ENCODE data around the gene WDFY4. TPM values are rescaled to one million over a fixed set of nuclear protein-coding genes. Genes with fewer than 3 reads are reported as not detected.

Gene WDFY4
- total and polyA plus RNA-seq, 5 experiments from 2014 or later, result 0.04 to 8.5 (median 4.3) TPM; not detected in 1

DNA sequence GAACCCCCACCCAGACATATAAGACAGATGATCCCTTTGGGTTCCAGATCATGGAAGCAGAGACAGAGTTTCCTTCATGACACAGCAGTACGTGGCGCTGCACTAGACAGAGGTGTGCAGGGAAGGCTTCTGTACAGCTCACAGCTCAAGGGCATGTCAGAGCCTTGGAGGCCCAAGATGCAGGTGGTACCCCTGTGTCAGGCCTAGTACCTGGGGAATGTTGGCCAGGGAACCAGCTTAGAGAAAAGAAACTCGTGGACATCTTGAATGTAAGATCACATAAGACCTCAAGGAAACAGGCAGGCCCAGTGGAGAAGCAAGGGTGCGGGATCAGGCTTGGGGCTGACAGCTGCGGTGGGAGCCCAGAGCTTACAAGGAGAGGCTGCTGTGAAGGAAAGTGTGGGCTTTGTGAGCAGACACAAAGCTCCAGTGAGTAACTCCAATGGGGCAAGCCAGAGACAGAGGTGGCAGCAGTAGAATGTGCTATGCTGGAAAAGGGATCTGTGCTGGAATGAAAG lies 91.4 kb downstream of the WDFY4 start:
- POLR2A ChIA-PET, result no interaction called here
- no peak overlapping the region for H3K4me3 Mint-ChIP-seq
- H3K27me3 Mint-ChIP-seq, result no peaks in the 10 kb centered on the region
- ATAC-seq, result no peak
- H3K36me3 Mint-ChIP-seq, result no peaks in the 10 kb centered on the region
- DNase-seq, result no peak
- no peaks in the 10 kb centered on the region for H3K4me1 Mint-ChIP-seq
- peaks cover 0 to 2% (median 0%) of the 10 kb centered on the region in 9 donors for H3K9me3 Mint-ChIP-seq
- H3K27ac Mint-ChIP-seq, result no peak overlapping the region

DNA sequence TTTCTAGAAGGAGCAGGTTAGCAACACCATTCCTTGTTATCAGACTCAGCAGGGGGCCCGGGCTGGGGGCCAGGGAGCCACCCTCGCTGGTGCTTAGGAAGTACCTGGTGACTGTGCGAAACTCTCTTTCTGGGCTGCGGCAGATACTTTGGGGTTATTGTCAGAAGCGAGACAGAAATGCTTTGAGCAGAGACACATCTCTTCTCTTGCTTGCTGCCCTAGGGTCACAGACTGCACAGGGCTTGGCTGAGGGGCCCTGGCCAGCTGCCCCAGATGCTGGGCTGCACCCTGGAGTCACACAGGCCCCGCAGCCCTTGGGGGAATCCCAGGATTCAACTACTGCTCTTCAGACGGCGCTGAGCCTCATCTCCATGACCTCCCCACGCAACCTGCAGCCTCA lies 91.9 kb downstream of the WDFY4 start:
- no peak overlapping the region for H3K4me3 Mint-ChIP-seq
- no peaks in the 10 kb centered on the region for H3K36me3 Mint-ChIP-seq
- DNase-seq (no peak), ATAC-seq (no peak)
- no peak overlapping the region for H3K27ac Mint-ChIP-seq
- H3K9me3 Mint-ChIP-seq, result peaks cover 0 to 2% (median 0%) of the 10 kb centered on the region in 9 donors
- H3K4me1 Mint-ChIP-seq, result no peaks in the 10 kb centered on the region
- POLR2A ChIA-PET, result no interaction called here
- no peaks in the 10 kb centered on the region for H3K27me3 Mint-ChIP-seq

- Mint-ChIP-seq H3K4me3 (no peak overlapping the region), H3K9me3 (peaks cover 0 to 2% (median 0%) of the 10 kb centered on the region in 9 donors), H3K27ac (no peak overlapping the region), H3K4me1 (no peaks in the 10 kb centered on the region), H3K27me3 (no peaks in the 10 kb centered on the region), H3K36me3 (no peaks in the 10 kb centered on the region)
- POLR2A ChIA-PET, result no interaction called here
- no peak for ATAC-seq
- no peak for DNase-seq
These were observed 92.4 kb downstream of the WDFY4 start for GRCh38 chr10:48777110-48777509.

- Mint-ChIP-seq H3K4me3 (peak overlapping the region in 1 of 10 donors; percentile 6), H3K27ac (no peak overlapping the region), H3K36me3 (no peaks in the 10 kb centered on the region), H3K4me1 (no peaks in the 10 kb centered on the region), H3K9me3 (no peaks in the 10 kb centered on the region), H3K27me3 (no peaks in the 10 kb centered on the region)
- POLR2A ChIA-PET, result no interaction called here
- ATAC-seq (no peak), DNase-seq (no peak)
These were observed 93.7 kb downstream of the WDFY4 start for GRCh38 chr10:48778193-48778857.

DNA sequence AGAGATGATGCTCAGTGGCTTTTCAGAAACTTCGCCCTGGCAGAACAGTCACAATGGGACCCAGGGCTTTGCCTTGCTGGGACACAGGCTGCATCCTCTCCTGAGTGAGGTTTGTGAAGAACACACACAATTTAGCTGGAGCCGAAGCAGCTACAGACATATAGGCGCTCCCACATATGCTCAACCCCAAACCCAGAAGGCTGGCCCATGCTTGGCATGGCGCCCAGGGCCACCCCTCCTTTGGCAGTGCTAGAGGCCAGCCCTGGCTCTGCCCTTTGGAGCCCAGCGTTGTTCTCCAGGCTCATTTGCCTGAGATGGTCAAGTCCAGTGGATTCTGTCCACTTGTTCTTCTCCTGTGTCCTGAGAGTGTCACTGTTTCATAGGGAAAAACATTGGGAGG lies 94.4 kb downstream of the WDFY4 start:
- DNase-seq, result no peak
- Mint-ChIP-seq H3K9me3 (no peaks in the 10 kb centered on the region), H3K27me3 (no peaks in the 10 kb centered on the region), H3K27ac (no peak overlapping the region), H3K36me3 (no peaks in the 10 kb centered on the region), H3K4me3 (no peak overlapping the region), H3K4me1 (no peaks in the 10 kb centered on the region)
- ATAC-seq, result no peak
- POLR2A ChIA-PET, result no interaction called here

DNA sequence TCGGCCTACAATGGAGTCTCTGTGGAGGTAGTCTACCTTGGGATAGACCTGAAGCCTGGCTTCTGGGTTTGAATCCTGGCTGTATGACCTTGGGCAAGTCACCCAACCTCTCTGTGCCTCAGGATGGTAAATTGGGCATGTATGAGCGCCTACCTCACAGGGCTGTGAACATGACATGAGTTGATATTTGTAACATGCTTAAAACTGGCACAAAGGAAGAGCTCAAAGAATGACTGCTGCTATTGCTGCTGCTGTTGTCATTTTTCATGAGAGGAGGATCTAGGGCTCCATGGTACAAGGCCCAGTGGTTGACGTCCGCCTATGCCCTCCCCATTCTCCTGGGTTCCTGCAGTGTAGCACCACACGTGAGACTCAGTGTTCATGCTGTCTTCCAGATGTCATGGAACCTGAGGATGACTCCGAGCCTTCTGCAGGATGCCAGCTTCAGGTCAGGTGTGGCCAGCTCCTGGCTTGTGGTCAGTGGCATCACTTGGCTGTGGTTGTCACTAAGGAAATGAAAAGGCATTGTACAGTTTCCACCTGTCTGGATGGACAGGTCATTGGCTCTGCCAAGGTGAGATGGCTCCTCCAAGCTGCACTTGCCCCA lies 95.0 kb downstream of the WDFY4 start:
- no peak for DNase-seq
- H3K27me3 Mint-ChIP-seq, result no peaks in the 10 kb centered on the region
- peak overlapping the region in 1 of 10 donors; percentile 29 for H3K27ac Mint-ChIP-seq
- no peaks in the 10 kb centered on the region for H3K9me3 Mint-ChIP-seq
- no peak for ATAC-seq
- no peaks in the 10 kb centered on the region for H3K4me1 Mint-ChIP-seq
- no peak overlapping the region for H3K4me3 Mint-ChIP-seq
- H3K36me3 Mint-ChIP-seq, result no peaks in the 10 kb centered on the region
- POLR2A ChIA-PET, result no interaction called here

DNA sequence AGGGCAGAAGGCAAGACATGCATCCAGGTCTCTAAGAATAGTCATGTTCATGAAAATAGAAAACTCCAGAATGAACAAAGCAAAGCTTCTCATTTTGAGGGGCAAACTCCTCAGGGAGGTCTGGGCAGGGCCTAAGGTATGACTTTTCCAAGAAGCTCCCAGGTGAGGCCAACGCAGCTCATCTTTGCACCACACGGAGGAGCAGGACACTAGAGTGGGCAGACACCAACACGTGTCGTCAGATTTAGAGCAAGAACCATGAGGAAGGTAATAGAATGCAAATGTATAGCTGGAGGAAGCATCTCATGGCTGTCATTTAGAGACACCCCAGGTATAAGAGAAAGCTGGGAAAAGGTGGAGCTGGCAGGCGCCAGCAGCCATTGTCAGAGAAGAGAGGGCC lies 95.7 kb downstream of the WDFY4 start:
- no peaks in the 10 kb centered on the region for H3K4me1 Mint-ChIP-seq
- ATAC-seq, result no peak
- POLR2A ChIA-PET, result no interaction called here

DNA sequence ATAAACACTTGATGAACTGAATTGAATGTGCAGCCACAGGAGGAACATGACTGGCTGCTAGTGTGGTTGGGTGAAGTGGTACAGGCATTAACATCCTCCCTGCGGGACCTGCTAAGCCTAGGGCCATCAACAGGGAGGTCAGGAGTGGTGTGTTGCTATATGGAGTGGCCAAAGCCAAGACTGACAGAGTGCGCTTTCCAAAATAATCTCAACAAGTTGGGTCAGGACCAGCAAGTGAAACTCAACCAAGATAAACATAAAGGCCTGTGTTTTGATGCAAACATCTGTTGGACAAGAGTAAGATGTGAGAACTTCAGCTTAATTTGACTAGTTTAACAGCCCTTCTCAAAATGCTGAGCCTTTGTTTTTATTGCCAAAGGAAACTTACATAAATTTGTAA lies 97.7 kb downstream of the WDFY4 start:
- no peak for ATAC-seq
- H3K27me3 Mint-ChIP-seq, result no peaks in the 10 kb centered on the region
- POLR2A ChIA-PET, result no interaction called here
- no peaks in the 10 kb centered on the region for H3K9me3 Mint-ChIP-seq
- DNase-seq, result no peak
- H3K4me3 Mint-ChIP-seq, result no peak overlapping the region
- H3K36me3 Mint-ChIP-seq, result no peaks in the 10 kb centered on the region
- H3K4me1 Mint-ChIP-seq, result no peaks in the 10 kb centered on the region
- H3K27ac Mint-ChIP-seq, result no peak overlapping the region

More for the DNA sequence above, 95.7 kb downstream of the WDFY4 start:
- no peak overlapping the region for H3K4me3 Mint-ChIP-seq
- no peak for DNase-seq
- H3K36me3 Mint-ChIP-seq, result no peaks in the 10 kb centered on the region
- peak overlapping the region in 1 of 10 donors; percentile 60 for H3K27ac Mint-ChIP-seq
- H3K9me3 Mint-ChIP-seq, result no peaks in the 10 kb centered on the region
- H3K27me3 Mint-ChIP-seq, result no peaks in the 10 kb centered on the region

DNA sequence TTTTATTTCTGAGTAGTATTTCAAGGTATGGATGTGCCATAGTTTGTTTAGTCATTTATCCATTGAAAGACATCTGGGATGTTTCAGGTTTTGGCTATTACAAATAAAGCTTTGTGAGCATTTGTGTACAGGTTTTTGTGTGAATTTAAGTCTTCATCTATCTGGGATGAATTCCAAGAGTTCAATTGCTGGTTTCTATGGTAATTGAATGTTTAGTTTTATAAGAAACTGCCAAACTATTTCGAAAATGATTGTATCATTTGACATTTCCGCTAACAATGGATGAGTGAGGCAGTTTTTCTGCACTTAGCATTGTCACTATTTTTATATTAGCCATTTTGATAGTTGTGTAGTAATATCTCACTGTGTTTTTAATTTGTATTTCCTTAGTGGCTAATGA lies 99.4 kb downstream of the WDFY4 start:
- DNase-seq (no peak), ATAC-seq (no peak)
- POLR2A ChIA-PET, result no interaction called here
- no peak overlapping the region for H3K27ac Mint-ChIP-seq
- H3K27me3 Mint-ChIP-seq, result peaks cover 0 to 3% (median 2%) of the 10 kb centered on the region in 5 donors
- no peak overlapping the region for H3K4me3 Mint-ChIP-seq
- no peaks in the 10 kb centered on the region for H3K4me1 Mint-ChIP-seq
- no peaks in the 10 kb centered on the region for H3K36me3 Mint-ChIP-seq
- peaks cover 0 to 7% (median 0%) of the 10 kb centered on the region in 9 donors for H3K9me3 Mint-ChIP-seq

DNA sequence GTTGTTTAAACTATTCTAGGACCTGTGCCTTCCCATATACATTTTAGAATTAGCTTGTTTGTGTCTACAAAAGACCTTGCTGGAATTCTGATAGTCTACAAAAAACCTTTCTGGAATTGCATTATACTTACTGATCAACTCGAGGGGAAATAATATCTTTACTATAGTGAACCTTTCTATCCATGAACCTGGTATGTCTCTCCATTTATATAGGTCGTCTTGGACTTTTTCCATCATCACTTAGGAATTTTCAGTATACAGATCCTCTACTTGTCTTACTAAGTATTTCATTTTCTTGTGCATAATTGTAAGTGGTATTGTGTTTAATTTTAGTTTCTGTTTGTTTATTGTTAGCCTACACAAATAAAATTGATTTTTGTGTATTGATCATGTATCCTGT lies 101.1 kb downstream of the WDFY4 start:
- Mint-ChIP-seq H3K27me3 (peaks cover 2 to 12% (median 9%) of the 10 kb centered on the region in 5 donors), H3K4me3 (no peak overlapping the region), H3K36me3 (no peaks in the 10 kb centered on the region), H3K9me3 (peaks cover 0 to 7% (median 0%) of the 10 kb centered on the region in 9 donors), H3K27ac (no peak overlapping the region), H3K4me1 (no peaks in the 10 kb centered on the region)
- ATAC-seq, result no peak
- no peak for DNase-seq
- POLR2A ChIA-PET, result no interaction called here

DNA sequence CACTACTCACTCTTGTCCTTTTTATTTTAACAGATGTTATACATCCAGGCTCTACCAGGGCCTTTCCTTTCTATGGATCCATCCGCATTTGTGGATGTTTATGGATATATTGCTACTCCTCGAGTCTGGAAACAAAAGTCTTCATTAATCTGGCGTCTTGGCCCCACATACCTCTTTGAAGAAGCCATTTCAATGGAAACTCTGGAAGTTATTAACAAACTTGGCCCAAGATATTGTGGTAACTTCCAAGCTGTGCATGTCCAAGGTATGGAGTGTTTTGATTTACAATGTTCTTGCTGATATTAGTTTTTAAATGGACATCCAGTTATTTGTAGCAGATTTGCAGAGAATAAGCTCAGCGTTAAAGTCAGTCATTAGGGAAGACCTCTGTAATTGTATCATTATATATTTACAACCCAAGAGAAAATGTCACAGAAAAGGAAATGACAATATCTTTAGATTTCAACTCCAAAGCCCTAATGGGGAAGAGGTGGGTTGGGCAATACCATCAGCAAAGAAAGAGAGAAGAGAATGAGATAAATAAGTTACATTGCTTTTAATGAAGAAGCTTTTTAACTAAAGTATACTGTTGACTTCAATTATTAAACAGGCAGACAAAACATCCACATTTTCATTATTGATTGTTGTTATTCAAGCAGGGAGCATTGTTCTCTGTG lies 102.1 kb downstream of the WDFY4 start:
- Mint-ChIP-seq H3K27me3 (peaks cover 2 to 13% (median 11%) of the 10 kb centered on the region in 5 donors), H3K27ac (no peak overlapping the region), H3K4me3 (no peak overlapping the region), H3K36me3 (no peaks in the 10 kb centered on the region), H3K4me1 (no peaks in the 10 kb centered on the region), H3K9me3 (peaks cover 0 to 7% (median 0%) of the 10 kb centered on the region in 9 donors)
- no peak for ATAC-seq
- POLR2A ChIA-PET, result no interaction called here
- no peak for DNase-seq

- peaks cover 0 to 7% (median 0%) of the 10 kb centered on the region in 9 donors for H3K9me3 Mint-ChIP-seq
- H3K36me3 Mint-ChIP-seq, result no peaks in the 10 kb centered on the region
- H3K27ac Mint-ChIP-seq, result no peak overlapping the region
- peaks cover 2 to 22% (median 16%) of the 10 kb centered on the region in 5 donors for H3K27me3 Mint-ChIP-seq
- DNase-seq (no peak), ATAC-seq (no peak)
- H3K4me3 Mint-ChIP-seq, result no peak overlapping the region
- no peaks in the 10 kb centered on the region for H3K4me1 Mint-ChIP-seq
- POLR2A ChIA-PET, result no interaction called here
These were observed 103.9 kb downstream of the WDFY4 start for GRCh38 chr10:48788554-48788953.

Data from naive thymus-derived CD8-positive, alpha-beta T cell (primary cell).